ENCODE data around the gene MS4A18.

GRCh38 chr11:60679879-60680278, 44.6 kb upstream of the MS4A18 start:
- TF ChIP-seq GATA3 (IDR thresholded peaks at IDR 0.05; ENCODE audit: low read depth, low read length), result no peak
- no peak for TF ChIP-seq GATA2 (IDR thresholded peaks at IDR 0.05; ENCODE audit: low read depth, low read length)
